BE2C (cell line): Measurements from ENCODE around the gene PARD3.

Experiments
- DNase-seq: peaks from one replicate; pipeline ENCODE4 v3.0.0-alpha.2; 2020
- H3K27me3 ChIP-seq: fragments of 250-450 bp; sonication (Bioruptor Pico); 2 replicates; pipeline ENCODE4 v1.5.1; 2020; ENCODE audit warnings: mild to moderate bottlenecking
- H3K36me3 ChIP-seq: fragments of 250-450 bp; sonication (Bioruptor Pico); 2 replicates; pipeline ENCODE4 v1.5.1; 2020; ENCODE audit warnings: mild to moderate bottlenecking
- H3K4me1 ChIP-seq: fragments of 250-450 bp; sonication (Bioruptor Pico); 2 replicates; pipeline ENCODE4 v1.5.1; 2020
- H3K4me3 ChIP-seq: 2 replicates; pipeline ENCODE4 v1.5.1; 2011; ENCODE audit warnings: low read depth, low read length
- H3K9me3 ChIP-seq: fragments of 250-450 bp; sonication (Bioruptor Pico); 2 replicates; pipeline ENCODE4 v1.5.1; 2020
- CTCF ChIP-seq: IDR thresholded peaks from 2 replicates; pipeline ENCODE4 v1.5.1; 2012; ENCODE audit warnings: mild to moderate bottlenecking, low read depth, low read length

Gene PARD3

GRCh38 chr10:34475786-34476185, 339.3 kb downstream of the PARD3 start:
- TF ChIP-seq CTCF: no peak
- no peak overlapping the region for H3K4me3 ChIP-seq
- no peaks in the 10 kb centered on the region for H3K36me3 ChIP-seq
- no peak for DNase-seq
- no peaks in the 10 kb centered on the region for H3K27me3 ChIP-seq
- no peaks in the 10 kb centered on the region for H3K4me1 ChIP-seq
- H3K9me3 ChIP-seq: no peaks in the 10 kb centered on the region

GRCh38 chr10:34475274-34475646, 339.8 kb downstream of the PARD3 start:
- no peaks in the 10 kb centered on the region for H3K9me3 ChIP-seq
- TF ChIP-seq CTCF: no peak
- no peak overlapping the region for H3K4me3 ChIP-seq

GRCh38 chr10:34474555-34475273, 340.4 kb downstream of the PARD3 start:
- H3K36me3 ChIP-seq: no peaks in the 10 kb centered on the region
- no peaks in the 10 kb centered on the region for H3K27me3 ChIP-seq
- no peak for DNase-seq
- TF ChIP-seq CTCF: no peak
- no peaks in the 10 kb centered on the region for H3K4me1 ChIP-seq
- no peak overlapping the region for H3K4me3 ChIP-seq
- H3K9me3 ChIP-seq: no peaks in the 10 kb centered on the region

More at GRCh38 chr10:34475274-34475646, 339.8 kb downstream of the PARD3 start:
- Histone ChIP-seq H3K36me3 (no peaks in the 10 kb centered on the region), H3K27me3 (no peaks in the 10 kb centered on the region), H3K4me1 (no peaks in the 10 kb centered on the region)
- no peak for DNase-seq

- Histone ChIP-seq H3K9me3 (no peaks in the 10 kb centered on the region), H3K27me3 (no peaks in the 10 kb centered on the region), H3K36me3 (no peaks in the 10 kb centered on the region), H3K4me3 (no peak overlapping the region), H3K4me1 (no peaks in the 10 kb centered on the region)
- DNase-seq: no peak
- TF ChIP-seq CTCF: no peak
Measured at GRCh38 chr10:34474009-34474376, 341.1 kb downstream of the PARD3 start.

GRCh38 chr10:34473174-34474008, 341.7 kb downstream of the PARD3 start:
- H3K4me1 ChIP-seq: no peaks in the 10 kb centered on the region
- DNase-seq: no peak
- no peaks in the 10 kb centered on the region for H3K27me3 ChIP-seq
- H3K4me3 ChIP-seq: no peak overlapping the region
- no peak for TF ChIP-seq CTCF
- no peaks in the 10 kb centered on the region for H3K36me3 ChIP-seq
- H3K9me3 ChIP-seq: no peaks in the 10 kb centered on the region

- no peak overlapping the region for H3K4me3 ChIP-seq
- no peaks in the 10 kb centered on the region for H3K9me3 ChIP-seq
- H3K36me3 ChIP-seq: no peaks in the 10 kb centered on the region
- H3K27me3 ChIP-seq: no peaks in the 10 kb centered on the region
- no peaks in the 10 kb centered on the region for H3K4me1 ChIP-seq
- no peak for TF ChIP-seq CTCF
- no peak for DNase-seq
Measured at GRCh38 chr10:34470307-34470706, 344.8 kb downstream of the PARD3 start.
